K562 (cell line): Measurements from ENCODE around the gene CD82. TPM values are rescaled to one million over a fixed set of nuclear protein-coding genes. Genes with fewer than 3 reads are reported as not detected.
A peak's percentile ranks its signal among the peaks of the same experiment; 100 is the strongest.

Experiments
- ARID1B ChIP-seq: fragments of 450-650 bp; IDR thresholded peaks from 2 replicates; pipeline ENCODE4 v1.6.1; 2016; ENCODE audit warnings: antibody characterized with exemption, mild to moderate bottlenecking, inconsistent platforms
- BRD4 ChIP-seq: fragments of 200-600 bp; sonication (generic); IDR thresholded peaks from 2 replicates; pipeline ENCODE4 v1.6.1; 2017; ENCODE audit warnings: inconsistent platforms
- BRF1 ChIP-seq: IDR thresholded peaks from 3 replicates; pipeline ENCODE4 v1.6.1; 2011; ENCODE audit warnings: borderline replicate concordance, mild to moderate bottlenecking; ENCODE audit not compliant: insufficient read length; ENCODE audit errors: extremely low read depth
- CBFA2T3 ChIP-seq: fragments of 450-650 bp; IDR thresholded peaks from 2 replicates; pipeline ENCODE4 v1.6.1; 2017
- CC2D1A ChIP-seq: fragments of 450-650 bp; IDR thresholded peaks from 2 replicates; pipeline ENCODE4 v1.6.1; 2017; ENCODE audit warnings: mild to moderate bottlenecking
- EP400 ChIP-seq: fragments of 450-650 bp; IDR thresholded peaks from 2 replicates; pipeline ENCODE4 v1.6.1; 2017; ENCODE audit warnings: antibody characterized with exemption, mild to moderate bottlenecking, moderate library complexity
- ESRRA ChIP-seq: fragments of 450-650 bp; IDR thresholded peaks from 2 replicates; pipeline ENCODE4 v1.6.1; 2014; ENCODE audit warnings: low read depth, mild to moderate bottlenecking, moderate library complexity, borderline replicate concordance
- FUS ChIP-seq: fragments of 200-400 bp; formaldehyde crosslinking; optimal IDR thresholded peaks from 2 replicates; pipeline ENCODE3; 2017; ENCODE audit warnings: low read depth, low read length
- HIVEP1 ChIP-seq: fragments of 250-450 bp; sonication (Bioruptor Pico); IDR thresholded peaks from 2 replicates; pipeline ENCODE4 v1.4.0; 2020; ENCODE audit warnings: mild to moderate bottlenecking
- HLTF ChIP-seq: fragments of 450-650 bp; IDR thresholded peaks from 2 replicates; pipeline ENCODE4 v1.6.1; 2016
- JUNB ChIP-seq: fragments of 450-650 bp; formaldehyde crosslinking; conservative IDR thresholded peaks from 2 replicates; pipeline ENCODE4 v1.4.0; 2020; ENCODE audit warnings: mild to moderate bottlenecking
- KAT2B ChIP-seq: IDR thresholded peaks from one replicate; pipeline ENCODE4 v1.6.1; 2012; ENCODE audit warnings: low read depth, mild to moderate bottlenecking, control low read depth, inconsistent platforms, low read length, moderate library complexity
- KAT7 ChIP-seq: sonication (generic); formaldehyde crosslinking; IDR thresholded peaks from 2 replicates; pipeline ENCODE4 v1.8.0; 2022; ENCODE audit warnings: missing genetic modification reagents, mild to moderate bottlenecking, borderline replicate concordance
- KDM4B ChIP-seq, 2 experiments: fragments of 450-650 bp in 1 of 2; sonication (generic) in 1 of 2; IDR thresholded peaks; 2 replicates each; pipeline ENCODE4 v1.6.1; 2016 to 2017; ENCODE audit warnings: borderline replicate concordance in 2 of 2, antibody characterized with exemption in 1 of 2, low read depth in 1 of 2, mild to moderate bottlenecking in 1 of 2
- MAZ ChIP-seq, 2 experiments: fragments of 450-650 bp in 1 of 2; sonication (generic) in 1 of 2; formaldehyde crosslinking; IDR thresholded peaks in 1 of 2; conservative IDR thresholded peaks in 1 of 2; 2 replicates each; pipeline versions ENCODE4 v1.4.0 to v1.5.0; 2020; ENCODE audit warnings: mild to moderate bottlenecking in 1 of 2, missing genetic modification reagents in 1 of 2
- MNT ChIP-seq, 2 experiments: fragments of 450-650 bp; conservative IDR thresholded peaks; 2 replicates each; pipeline ENCODE4 v1.6.1; 2017; ENCODE audit warnings: mild to moderate bottlenecking in 2 of 2, moderate library complexity in 2 of 2
- NEUROD1 ChIP-seq: fragments of 150-350 bp; IDR thresholded peaks from 2 replicates; pipeline ENCODE4 v1.6.1; 2014; ENCODE audit warnings: borderline replicate concordance, low read length, low read depth; ENCODE audit not compliant: partially characterized antibody
- PHB ChIP-seq: fragments of 250-450 bp; sonication (Bioruptor Pico); IDR thresholded peaks from 2 replicates; pipeline ENCODE4 v1.5.0; 2021
- POLR2H ChIP-seq: IDR thresholded peaks from 2 replicates; pipeline ENCODE4 v1.6.1; 2016; ENCODE audit warnings: missing genetic modification characterization, low read depth, mild to moderate bottlenecking, control low read depth, missing compliant biosample characterization, moderate library complexity
- ZNF436 ChIP-seq: fragments of 250-450, 450-650 bp; sonication (Bioruptor Pico); formaldehyde crosslinking; IDR thresholded peaks from 2 replicates; pipeline ENCODE4 v1.7.0; 2020; ENCODE audit warnings: mild to moderate bottlenecking
- ZNF668 ChIP-seq: fragments of 250-450 bp; sonication (Bioruptor Pico); IDR thresholded peaks from 2 replicates; pipeline ENCODE4 v1.8.0; 2022; ENCODE audit warnings: mild to moderate bottlenecking, inconsistent platforms
- polyA plus RNA-seq, 8 experiments: library from polyadenylated mRNA; depleted of rRNA in 4 of 8; stranded (reverse) in 5 of 8; unstranded in 3 of 8; fragments of >200 nt; fragmentation: Nextera tagmentation in 2 of 8; fragmentation: Illumina TruSeq in 1 of 8; extraction: Ambion mirVana in 2 of 8; extraction: Trizol in 1 of 8; gene quantifications; 2 replicates each; pipeline versions ENCODE4 v1.2.1 to v1.2.3, GENCODE V29; 2011 to 2014; ENCODE audit warnings: inconsistent platforms in 1 of 8, missing spikeins in 1 of 8
- total RNA-seq, 7 experiments: library from RNA; depleted of rRNA in 6 of 7; stranded (reverse); fragments of >200 nt in 6 of 7; fragmentation: Illumina TruSeq in 2 of 7; extraction: Trizol in 2 of 7; gene quantifications; 2 replicates each; pipeline versions ENCODE4 v1.2.1 to v1.2.3, GENCODE V29; 2011 to 2021; ENCODE audit warnings: low replicate concordance in 1 of 7
- TF ChIP-seq, protein P1 (sequence below): fragments of 450-650 bp; IDR thresholded peaks from 2 replicates; pipeline ENCODE4 v1.6.1; 2017; ENCODE audit warnings: antibody characterized with exemption, mild to moderate bottlenecking
- TF ChIP-seq, protein P2 (sequence below): sonication (generic); formaldehyde crosslinking; IDR thresholded peaks from 2 replicates; pipeline ENCODE4 v1.9.0; 2022; ENCODE audit warnings: mild to moderate bottlenecking, missing genetic modification reagents

CD82 gene
- total and polyA plus RNA-seq, 9 of the 15 experiments (the other 6 are each of a cell fraction or from before 2014, with no cell fraction given), result 0.27 to 9.4 (median 3.0) TPM

DNA sequence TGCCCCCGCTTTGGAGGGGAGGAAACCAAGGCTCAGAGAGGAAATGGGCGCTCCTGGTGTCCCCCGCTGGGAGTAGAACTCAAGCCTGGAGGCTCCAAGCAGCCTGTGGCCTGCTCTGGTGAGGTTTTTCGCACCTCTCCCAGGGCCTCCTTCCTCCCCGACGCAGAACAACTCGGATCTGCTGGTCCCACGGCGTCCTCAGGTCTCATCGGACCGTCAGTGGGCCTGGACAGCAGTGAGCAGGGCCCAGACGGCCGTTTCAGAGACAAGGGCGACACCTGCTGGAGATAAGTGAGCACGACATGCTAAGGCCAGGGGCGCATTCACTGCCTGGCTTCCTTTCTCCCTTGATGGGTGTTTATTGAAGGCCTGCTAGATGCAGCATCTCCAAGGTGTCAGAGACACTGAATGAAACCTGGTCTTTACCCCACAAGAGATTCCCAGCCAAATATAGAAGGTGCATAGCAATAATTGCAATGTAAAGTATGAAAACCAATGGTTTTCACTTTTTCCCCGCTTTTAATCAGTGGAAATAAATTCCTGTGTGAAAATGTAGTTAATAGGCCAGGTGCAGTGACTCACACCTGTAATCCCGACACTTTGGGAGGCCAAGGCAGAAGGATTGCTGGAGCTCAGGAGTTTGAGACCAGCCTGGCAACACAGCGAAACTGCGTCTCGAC, 26.9 kb upstream of the CD82 start (continued):
- no peak for TF ChIP-seq FUS
- TF ChIP-seq KAT2B, result no peak
- 0 out of 2 replicates have a peak, but pooled peaks have one; percentile 17 for TF ChIP-seq ARID1B
- no peak for TF ChIP-seq ZNF436 (CRISPR knock-in tag)
- TF ChIP-seq, protein P1, sequence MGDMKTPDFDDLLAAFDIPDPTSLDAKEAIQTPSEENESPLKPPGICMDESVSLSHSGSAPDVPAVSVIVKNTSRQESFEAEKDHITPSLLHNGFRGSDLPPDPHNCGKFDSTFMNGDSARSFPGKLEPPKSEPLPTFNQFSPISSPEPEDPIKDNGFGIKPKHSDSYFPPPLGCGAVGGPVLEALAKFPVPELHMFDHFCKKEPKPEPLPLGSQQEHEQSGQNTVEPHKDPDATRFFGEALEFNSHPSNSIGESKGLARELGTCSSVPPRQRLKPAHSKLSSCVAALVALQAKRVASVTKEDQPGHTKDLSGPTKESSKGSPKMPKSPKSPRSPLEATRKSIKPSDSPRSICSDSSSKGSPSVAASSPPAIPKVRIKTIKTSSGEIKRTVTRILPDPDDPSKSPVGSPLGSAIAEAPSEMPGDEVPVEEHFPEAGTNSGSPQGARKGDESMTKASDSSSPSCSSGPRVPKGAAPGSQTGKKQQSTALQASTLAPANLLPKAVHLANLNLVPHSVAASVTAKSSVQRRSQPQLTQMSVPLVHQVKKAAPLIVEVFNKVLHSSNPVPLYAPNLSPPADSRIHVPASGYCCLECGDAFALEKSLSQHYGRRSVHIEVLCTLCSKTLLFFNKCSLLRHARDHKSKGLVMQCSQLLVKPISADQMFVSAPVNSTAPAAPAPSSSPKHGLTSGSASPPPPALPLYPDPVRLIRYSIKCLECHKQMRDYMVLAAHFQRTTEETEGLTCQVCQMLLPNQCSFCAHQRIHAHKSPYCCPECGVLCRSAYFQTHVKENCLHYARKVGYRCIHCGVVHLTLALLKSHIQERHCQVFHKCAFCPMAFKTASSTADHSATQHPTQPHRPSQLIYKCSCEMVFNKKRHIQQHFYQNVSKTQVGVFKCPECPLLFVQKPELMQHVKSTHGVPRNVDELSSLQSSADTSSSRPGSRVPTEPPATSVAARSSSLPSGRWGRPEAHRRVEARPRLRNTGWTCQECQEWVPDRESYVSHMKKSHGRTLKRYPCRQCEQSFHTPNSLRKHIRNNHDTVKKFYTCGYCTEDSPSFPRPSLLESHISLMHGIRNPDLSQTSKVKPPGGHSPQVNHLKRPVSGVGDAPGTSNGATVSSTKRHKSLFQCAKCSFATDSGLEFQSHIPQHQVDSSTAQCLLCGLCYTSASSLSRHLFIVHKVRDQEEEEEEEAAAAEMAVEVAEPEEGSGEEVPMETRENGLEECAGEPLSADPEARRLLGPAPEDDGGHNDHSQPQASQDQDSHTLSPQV, result peak; percentile 86
- TF ChIP-seq BRD4, result no peak
- no peak for TF ChIP-seq PHB (CRISPR knock-in tag)
- TF ChIP-seq, protein P2, sequence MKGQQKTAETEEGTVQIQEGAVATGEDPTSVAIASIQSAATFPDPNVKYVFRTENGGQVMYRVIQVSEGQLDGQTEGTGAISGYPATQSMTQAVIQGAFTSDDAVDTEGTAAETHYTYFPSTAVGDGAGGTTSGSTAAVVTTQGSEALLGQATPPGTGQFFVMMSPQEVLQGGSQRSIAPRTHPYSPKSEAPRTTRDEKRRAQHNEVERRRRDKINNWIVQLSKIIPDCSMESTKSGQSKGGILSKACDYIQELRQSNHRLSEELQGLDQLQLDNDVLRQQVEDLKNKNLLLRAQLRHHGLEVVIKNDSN, result no peak
- TF ChIP-seq NEUROD1, result no peak
- no peak for TF ChIP-seq BRF1
- TF ChIP-seq HIVEP1, result no peak
- TF ChIP-seq EP400, result no peak
- TF ChIP-seq MAZ (CRISPR knock-in tag; conservative IDR thresholded peaks at IDR 0.05 in 1 of 2, IDR thresholded peaks at IDR 0.05 in 1 of 2), result peak; percentile 36 to 59; a peak in 3 of 4 replicates
- no peak for TF ChIP-seq JUNB (CRISPR knock-in tag)
- no peak for TF ChIP-seq CBFA2T3
- 0 out of 4 replicates have a peak, but pooled peaks of 1 of the 2 experiments have one; percentile 23 for TF ChIP-seq MNT (conservative IDR thresholded peaks at IDR 0.05)
- TF ChIP-seq ESRRA, result 0 out of 2 replicates have a peak, but pooled peaks have one; percentile 22
- TF ChIP-seq CC2D1A, result peak; percentile 91
- no peak for TF ChIP-seq KAT7 (CRISPR knock-in tag)
- TF ChIP-seq ZNF668, result no peak
- no peak for TF ChIP-seq POLR2H (tag)
- no peak for TF ChIP-seq KDM4B (IDR thresholded peaks at IDR 0.05; ENCODE audit: borderline replicate concordance in 2 of 2, low read depth in 1 of 2)
- no peak for TF ChIP-seq HLTF
